Measurements from ENCODE around the gene TNK2. TPM values are rescaled to one million over a fixed set of nuclear protein-coding genes. Genes with fewer than 3 reads are reported as not detected.

Gene TNK2
- total and polyA plus RNA-seq, 2 of the 13 experiments (the other 11 are each of a cell fraction or from before 2014, with no cell fraction given): 4.6 to 5.8 TPM

DNA sequence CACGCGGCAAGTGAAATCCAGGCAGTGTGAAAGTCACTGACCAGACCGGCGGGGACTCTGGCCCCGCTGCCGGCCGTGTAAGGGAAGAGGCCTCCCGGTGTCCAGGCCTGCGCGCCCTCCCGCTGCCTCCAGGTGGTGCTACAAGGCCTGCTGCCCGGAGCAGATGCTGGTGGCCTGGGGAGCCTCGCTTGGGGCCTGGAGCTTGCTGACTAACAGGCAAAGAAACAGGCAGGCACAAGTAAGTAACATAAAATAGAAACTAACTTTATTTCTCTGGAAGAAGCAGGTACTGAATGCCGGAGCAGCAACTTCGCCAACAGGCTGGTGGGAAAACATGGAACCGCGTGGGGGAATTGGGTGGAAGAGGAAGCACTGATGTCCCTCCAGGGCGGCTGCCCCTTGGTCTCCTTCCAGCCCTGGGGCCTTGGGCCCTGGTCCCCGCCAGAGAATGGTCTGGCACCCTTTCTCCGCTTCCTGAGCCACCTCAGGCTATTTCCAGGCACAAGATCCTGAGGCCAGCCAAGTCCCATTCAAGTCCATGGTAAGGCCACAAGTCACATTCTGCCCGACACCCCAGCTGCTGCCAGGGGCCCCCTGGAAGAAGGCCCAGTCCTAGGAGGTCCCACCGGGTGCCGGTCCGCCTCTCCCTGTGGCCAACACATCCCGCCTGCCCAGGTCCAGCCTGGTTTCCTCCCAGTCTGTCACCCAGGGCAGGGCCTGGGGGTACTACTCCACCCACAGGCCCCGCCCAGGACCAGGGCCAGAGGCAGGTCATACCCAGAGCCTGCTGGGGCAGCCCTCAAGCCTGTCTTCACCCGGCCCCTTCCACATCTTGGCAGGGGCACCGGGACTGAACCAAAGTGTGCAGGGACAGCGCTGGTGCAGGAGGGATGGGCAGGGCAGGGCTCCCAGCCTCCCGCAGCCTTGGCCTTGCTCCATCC lies 45.0 kb downstream of the TNK2 start (continued):
- TF ChIP-seq, protein P1, sequence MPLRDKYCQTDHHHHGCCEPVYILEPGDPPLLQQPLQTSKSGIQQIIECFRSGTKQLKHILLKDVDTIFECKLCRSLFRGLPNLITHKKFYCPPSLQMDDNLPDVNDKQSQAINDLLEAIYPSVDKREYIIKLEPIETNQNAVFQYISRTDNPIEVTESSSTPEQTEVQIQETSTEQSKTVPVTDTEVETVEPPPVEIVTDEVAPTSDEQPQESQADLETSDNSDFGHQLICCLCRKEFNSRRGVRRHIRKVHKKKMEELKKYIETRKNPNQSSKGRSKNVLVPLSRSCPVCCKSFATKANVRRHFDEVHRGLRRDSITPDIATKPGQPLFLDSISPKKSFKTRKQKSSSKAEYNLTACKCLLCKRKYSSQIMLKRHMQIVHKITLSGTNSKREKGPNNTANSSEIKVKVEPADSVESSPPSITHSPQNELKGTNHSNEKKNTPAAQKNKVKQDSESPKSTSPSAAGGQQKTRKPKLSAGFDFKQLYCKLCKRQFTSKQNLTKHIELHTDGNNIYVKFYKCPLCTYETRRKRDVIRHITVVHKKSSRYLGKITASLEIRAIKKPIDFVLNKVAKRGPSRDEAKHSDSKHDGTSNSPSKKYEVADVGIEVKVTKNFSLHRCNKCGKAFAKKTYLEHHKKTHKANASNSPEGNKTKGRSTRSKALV (CRISPR knock-in tag; IDR thresholded peaks at IDR 0.05): peak; percentile 56; the same call in 1 of the 2 replicates
- TF ChIP-seq ZNF34 (CRISPR knock-in tag; IDR thresholded peaks at IDR 0.05; ENCODE audit: borderline replicate concordance): no peak
- TF ChIP-seq PPARG (CRISPR knock-in tag; conservative IDR thresholded peaks at IDR 0.05): no peak
- no peak for TF ChIP-seq ZNF253 (CRISPR knock-in tag; IDR thresholded peaks at IDR 0.05; ENCODE audit: borderline replicate concordance)
- TF ChIP-seq ZBTB20 (CRISPR knock-in tag; IDR thresholded peaks at IDR 0.05; ENCODE audit: borderline replicate concordance, low read depth): no peak
- TF ChIP-seq, protein P2, sequence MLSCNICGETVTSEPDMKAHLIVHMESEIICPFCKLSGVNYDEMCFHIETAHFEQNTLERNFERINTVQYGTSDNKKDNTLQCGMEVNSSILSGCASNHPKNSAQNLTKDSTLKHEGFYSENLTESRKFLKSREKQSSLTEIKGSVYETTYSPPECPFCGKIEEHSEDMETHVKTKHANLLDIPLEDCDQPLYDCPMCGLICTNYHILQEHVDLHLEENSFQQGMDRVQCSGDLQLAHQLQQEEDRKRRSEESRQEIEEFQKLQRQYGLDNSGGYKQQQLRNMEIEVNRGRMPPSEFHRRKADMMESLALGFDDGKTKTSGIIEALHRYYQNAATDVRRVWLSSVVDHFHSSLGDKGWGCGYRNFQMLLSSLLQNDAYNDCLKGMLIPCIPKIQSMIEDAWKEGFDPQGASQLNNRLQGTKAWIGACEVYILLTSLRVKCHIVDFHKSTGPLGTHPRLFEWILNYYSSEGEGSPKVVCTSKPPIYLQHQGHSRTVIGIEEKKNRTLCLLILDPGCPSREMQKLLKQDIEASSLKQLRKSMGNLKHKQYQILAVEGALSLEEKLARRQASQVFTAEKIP (CRISPR knock-in tag; IDR thresholded peaks at IDR 0.05; ENCODE audit: borderline replicate concordance): no peak
- no peak for TF ChIP-seq FOXM1 (CRISPR knock-in tag; IDR thresholded peaks at IDR 0.05)
- no peak for TF ChIP-seq ZNF543 (CRISPR knock-in tag; IDR thresholded peaks at IDR 0.05)
- no peak for TF ChIP-seq ZNF383 (CRISPR knock-in tag; IDR thresholded peaks at IDR 0.05; ENCODE audit: borderline replicate concordance)
- TF ChIP-seq ZSCAN29 (CRISPR knock-in tag; conservative IDR thresholded peaks at IDR 0.05): no peak
- TF ChIP-seq, protein P3, sequence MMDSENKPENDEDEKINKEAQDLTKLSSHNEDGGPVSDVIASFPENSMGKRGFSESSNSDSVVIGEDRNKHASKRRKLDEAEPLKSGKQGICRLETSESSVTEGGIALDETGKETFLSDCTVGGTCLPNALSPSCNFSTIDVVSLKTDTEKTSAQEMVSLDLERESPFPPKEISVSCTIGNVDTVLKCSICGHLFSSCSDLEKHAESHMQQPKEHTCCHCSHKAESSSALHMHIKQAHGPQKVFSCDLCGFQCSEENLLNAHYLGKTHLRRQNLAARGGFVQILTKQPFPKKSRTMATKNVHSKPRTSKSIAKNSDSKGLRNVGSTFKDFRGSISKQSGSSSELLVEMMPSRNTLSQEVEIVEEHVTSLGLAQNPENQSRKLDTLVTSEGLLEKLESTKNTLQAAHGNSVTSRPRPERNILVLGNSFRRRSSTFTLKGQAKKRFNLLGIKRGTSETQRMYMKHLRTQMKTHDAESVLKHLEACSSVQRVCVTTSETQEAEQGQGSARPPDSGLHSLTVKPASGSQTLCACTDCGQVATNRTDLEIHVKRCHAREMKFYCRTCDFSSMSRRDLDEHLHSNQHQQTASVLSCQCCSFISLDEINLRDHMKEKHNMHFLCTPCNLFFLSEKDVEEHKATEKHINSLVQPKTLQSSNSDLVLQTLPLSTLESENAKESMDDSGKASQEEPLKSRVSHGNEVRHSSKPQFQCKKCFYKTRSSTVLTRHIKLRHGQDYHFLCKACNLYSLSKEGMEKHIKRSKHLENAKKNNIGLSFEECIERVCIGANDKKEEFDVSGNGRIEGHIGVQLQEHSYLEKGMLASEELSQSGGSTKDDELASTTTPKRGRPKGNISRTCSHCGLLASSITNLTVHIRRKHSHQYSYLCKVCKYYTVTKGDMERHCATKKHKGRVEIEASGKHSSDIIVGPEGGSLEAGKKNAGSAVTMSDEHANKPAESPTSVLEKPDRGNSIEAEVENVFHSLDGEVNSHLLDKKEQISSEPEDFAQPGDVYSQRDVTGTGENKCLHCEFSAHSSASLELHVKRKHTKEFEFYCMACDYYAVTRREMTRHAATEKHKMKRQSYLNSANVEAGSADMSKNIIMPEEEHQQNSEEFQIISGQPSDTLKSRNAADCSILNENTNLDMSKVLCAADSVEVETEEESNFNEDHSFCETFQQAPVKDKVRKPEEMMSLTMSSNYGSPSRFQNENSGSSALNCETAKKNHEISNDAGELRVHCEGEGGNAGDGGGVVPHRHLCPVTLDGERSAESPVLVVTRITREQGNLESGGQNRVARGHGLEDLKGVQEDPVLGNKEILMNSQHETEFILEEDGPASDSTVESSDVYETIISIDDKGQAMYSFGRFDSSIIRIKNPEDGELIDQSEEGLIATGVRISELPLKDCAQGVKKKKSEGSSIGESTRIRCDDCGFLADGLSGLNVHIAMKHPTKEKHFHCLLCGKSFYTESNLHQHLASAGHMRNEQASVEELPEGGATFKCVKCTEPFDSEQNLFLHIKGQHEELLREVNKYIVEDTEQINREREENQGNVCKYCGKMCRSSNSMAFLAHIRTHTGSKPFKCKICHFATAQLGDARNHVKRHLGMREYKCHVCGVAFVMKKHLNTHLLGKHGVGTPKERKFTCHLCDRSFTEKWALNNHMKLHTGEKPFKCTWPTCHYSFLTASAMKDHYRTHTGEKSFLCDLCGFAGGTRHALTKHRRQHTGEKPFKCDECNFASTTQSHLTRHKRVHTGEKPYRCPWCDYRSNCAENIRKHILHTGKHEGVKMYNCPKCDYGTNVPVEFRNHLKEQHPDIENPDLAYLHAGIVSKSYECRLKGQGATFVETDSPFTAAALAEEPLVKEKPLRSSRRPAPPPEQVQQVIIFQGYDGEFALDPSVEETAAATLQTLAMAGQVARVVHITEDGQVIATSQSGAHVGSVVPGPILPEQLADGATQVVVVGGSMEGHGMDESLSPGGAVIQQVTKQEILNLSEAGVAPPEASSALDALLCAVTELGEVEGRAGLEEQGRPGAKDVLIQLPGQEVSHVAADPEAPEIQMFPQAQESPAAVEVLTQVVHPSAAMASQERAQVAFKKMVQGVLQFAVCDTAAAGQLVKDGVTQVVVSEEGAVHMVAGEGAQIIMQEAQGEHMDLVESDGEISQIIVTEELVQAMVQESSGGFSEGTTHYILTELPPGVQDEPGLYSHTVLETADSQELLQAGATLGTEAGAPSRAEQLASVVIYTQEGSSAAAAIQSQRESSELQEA (CRISPR knock-in tag; IDR thresholded peaks at IDR 0.05; ENCODE audit: not compliant biosample characterization): no peak
- no peak for TF ChIP-seq MIXL1 (CRISPR knock-in tag; IDR thresholded peaks at IDR 0.05)
- TF ChIP-seq GLI4 (CRISPR knock-in tag; IDR thresholded peaks at IDR 0.05; ENCODE audit: borderline replicate concordance): no peak
- TF ChIP-seq ZNF605 (CRISPR knock-in tag; IDR thresholded peaks at IDR 0.05): no peak
- TF ChIP-seq ERF (CRISPR knock-in tag; IDR thresholded peaks at IDR 0.05): 0 out of 2 replicates have a peak, but pooled peaks have one; percentile 29
- TF ChIP-seq ZNF354B (CRISPR knock-in tag; IDR thresholded peaks at IDR 0.05): no peak
- TF ChIP-seq ZNF10 (CRISPR knock-in tag; IDR thresholded peaks at IDR 0.05; ENCODE audit: borderline replicate concordance, low read depth): no peak
